ENCODE measurements around the gene RPS15. TPM values are rescaled to one million over a fixed set of nuclear protein-coding genes. Genes with fewer than 3 reads are reported as not detected.

Gene RPS15
- total and polyA plus RNA-seq, 9 of the 15 experiments (the other 6 are each of a cell fraction or from before 2014, with no cell fraction given), result 605 to 2,791 (median 957) TPM

- TF ChIP-seq ZBTB34 (CRISPR knock-in tag; IDR thresholded peaks at IDR 0.05) (no peak), RREB1 (CRISPR knock-in tag; IDR thresholded peaks at IDR 0.05) (no peak), FIP1L1 (IDR thresholded peaks at IDR 0.05; ENCODE audit: low read depth, low read length, poor library complexity, severe bottlenecking) (no peak), TRIM28 (IDR thresholded peaks at IDR 0.05) (no peak), ZBTB9 (CRISPR knock-in tag; IDR thresholded peaks at IDR 0.05) (peak; percentile 17; the same call in 1 of the 2 replicates), RAD21 (CRISPR knock-in tag; conservative IDR thresholded peaks at IDR 0.05 in 1 of 2, IDR thresholded peaks at IDR 0.05 in 1 of 2) (no peak; a peak in 1 of 4 replicates), TEAD1 (CRISPR knock-in tag; IDR thresholded peaks at IDR 0.05) (peak in 1 of 2 experiments; percentile 48; a peak in 1 of 4 replicates), PCBP1 (IDR thresholded peaks at IDR 0.05; ENCODE audit: low read depth, low read length, poor library complexity, severe bottlenecking) (no peak), CREM (IDR thresholded peaks at IDR 0.05; ENCODE audit: low read depth) (no peak), HCFC1 (IDR thresholded peaks at IDR 0.05; ENCODE audit: low read depth, low read length) (no peak), FOSL1 (tag; conservative IDR thresholded peaks at IDR 0.05) (no peak), ZNF444 (CRISPR knock-in tag; IDR thresholded peaks at IDR 0.05) (no peak), NUFIP1 (IDR thresholded peaks at IDR 0.05; ENCODE audit: partially characterized antibody) (no peak), POLR2G (IDR thresholded peaks at IDR 0.05; ENCODE audit: low read depth, low read length) (peak; percentile 66), ZNF324 (CRISPR knock-in tag; IDR thresholded peaks at IDR 0.05) (no peak)
- TF ChIP-seq, protein P1, sequence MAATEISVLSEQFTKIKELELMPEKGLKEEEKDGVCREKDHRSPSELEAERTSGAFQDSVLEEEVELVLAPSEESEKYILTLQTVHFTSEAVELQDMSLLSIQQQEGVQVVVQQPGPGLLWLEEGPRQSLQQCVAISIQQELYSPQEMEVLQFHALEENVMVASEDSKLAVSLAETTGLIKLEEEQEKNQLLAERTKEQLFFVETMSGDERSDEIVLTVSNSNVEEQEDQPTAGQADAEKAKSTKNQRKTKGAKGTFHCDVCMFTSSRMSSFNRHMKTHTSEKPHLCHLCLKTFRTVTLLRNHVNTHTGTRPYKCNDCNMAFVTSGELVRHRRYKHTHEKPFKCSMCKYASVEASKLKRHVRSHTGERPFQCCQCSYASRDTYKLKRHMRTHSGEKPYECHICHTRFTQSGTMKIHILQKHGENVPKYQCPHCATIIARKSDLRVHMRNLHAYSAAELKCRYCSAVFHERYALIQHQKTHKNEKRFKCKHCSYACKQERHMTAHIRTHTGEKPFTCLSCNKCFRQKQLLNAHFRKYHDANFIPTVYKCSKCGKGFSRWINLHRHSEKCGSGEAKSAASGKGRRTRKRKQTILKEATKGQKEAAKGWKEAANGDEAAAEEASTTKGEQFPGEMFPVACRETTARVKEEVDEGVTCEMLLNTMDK (IDR thresholded peaks at IDR 0.05; ENCODE audit: borderline replicate concordance, insufficient read depth, low read depth, low read length, poor library complexity, severe bottlenecking), result peak; percentile 59
These were observed 36.9 kb upstream of the RPS15 start, which contains the start of gene GAMT (continued) for GRCh38 chr19:1401138-1401888.

Data from K562 (cell line).